ENCODE data around the gene HAP1. TPM values are rescaled to one million over a fixed set of nuclear protein-coding genes. Genes with fewer than 3 reads are reported as not detected.

Gene HAP1
- total RNA-seq, 1 donor from 2014 or later = 1.2 TPM

- intact Hi-C loops (cut with DNase I) = no loop called here
- no peaks in the 10 kb centered on the region for H3K4me1 ChIP-seq
- TF ChIP-seq POLR2AphosphoS5 (IDR thresholded peaks at IDR 0.05; ENCODE audit: insufficient read depth in 1 of 2, low read depth in 1 of 2) (no peak), POLR2A (IDR thresholded peaks at IDR 0.05) (no peak), CTCF (IDR thresholded peaks at IDR 0.05) (no peak)
- H3K27me3 ChIP-seq = no peaks in the 10 kb centered on the region
- H3K27ac ChIP-seq = no peak overlapping the region
- no peaks in the 10 kb centered on the region for H3K9me3 ChIP-seq
- H3K36me3 ChIP-seq = peaks cover 0 to 26% of the 10 kb centered on the region in 2 donors
- DNase-seq (ENCODE audit: extremely low spot score in 2 of 2) = no peak
- no peak overlapping the region for H3K4me3 ChIP-seq
Measured at GRCh38 chr17:41751288-41751687, 16.8 kb upstream of the HAP1 start.

- DNase-seq (ENCODE audit: extremely low spot score in 2 of 2) = no peak
- H3K4me3 ChIP-seq = no peak overlapping the region
- intact Hi-C loops (cut with DNase I) = no loop called here
- no peaks in the 10 kb centered on the region for H3K27me3 ChIP-seq
- no peak overlapping the region for H3K27ac ChIP-seq
- no peaks in the 10 kb centered on the region for H3K4me1 ChIP-seq
- peaks cover 0 to 23% of the 10 kb centered on the region in 2 donors for H3K36me3 ChIP-seq
- no peaks in the 10 kb centered on the region for H3K9me3 ChIP-seq
- TF ChIP-seq POLR2A (IDR thresholded peaks at IDR 0.05) (no peak), CTCF (IDR thresholded peaks at IDR 0.05) (no peak), POLR2AphosphoS5 (IDR thresholded peaks at IDR 0.05; ENCODE audit: insufficient read depth in 1 of 2, low read depth in 1 of 2) (no peak)
Measured at GRCh38 chr17:41750862-41751261, 16.4 kb upstream of the HAP1 start.

- intact Hi-C loops (cut with DNase I) = no loop called here
- Histone ChIP-seq H3K36me3 (peaks cover 0 to 5% of the 10 kb centered on the region in 2 donors), H3K27me3 (no peaks in the 10 kb centered on the region), H3K27ac (no peak overlapping the region), H3K9me3 (no peaks in the 10 kb centered on the region), H3K4me1 (no peaks in the 10 kb centered on the region), H3K4me3 (no peak overlapping the region)
- no peak for TF ChIP-seq POLR2A (IDR thresholded peaks at IDR 0.05)
- no peak for TF ChIP-seq POLR2AphosphoS5 (IDR thresholded peaks at IDR 0.05; ENCODE audit: insufficient read depth in 1 of 2, low read depth in 1 of 2)
- no peak for TF ChIP-seq CTCF (IDR thresholded peaks at IDR 0.05)
- no peak for DNase-seq (ENCODE audit: extremely low spot score in 2 of 2)
Measured at GRCh38 chr17:41748275-41748674, 13.8 kb upstream of the HAP1 start.

GRCh38 chr17:41741709-41742108 lies 7.3 kb upstream of the HAP1 start:
- no peaks in the 10 kb centered on the region for H3K27me3 ChIP-seq
- H3K36me3 ChIP-seq = no peaks in the 10 kb centered on the region
- no peak overlapping the region for H3K27ac ChIP-seq
- peaks cover 6% of the 10 kb centered on the region for H3K4me1 ChIP-seq
- intact Hi-C loops (cut with DNase I) = no loop called here
- no peak overlapping the region for H3K4me3 ChIP-seq
- TF ChIP-seq POLR2AphosphoS5 (IDR thresholded peaks at IDR 0.05; ENCODE audit: insufficient read depth in 1 of 2, low read depth in 1 of 2) = no peak
- no peak for TF ChIP-seq POLR2A (IDR thresholded peaks at IDR 0.05)
- no peak for TF ChIP-seq CTCF (IDR thresholded peaks at IDR 0.05)
- no peak for DNase-seq (ENCODE audit: extremely low spot score in 2 of 2)
- no peaks in the 10 kb centered on the region for H3K9me3 ChIP-seq

- intact Hi-C loops (cut with DNase I) = no loop called here
- no peaks in the 10 kb centered on the region for H3K27me3 ChIP-seq
- TF ChIP-seq POLR2AphosphoS5 (IDR thresholded peaks at IDR 0.05; ENCODE audit: insufficient read depth in 1 of 2, low read depth in 1 of 2) (no peak), POLR2A (IDR thresholded peaks at IDR 0.05) (no peak), CTCF (IDR thresholded peaks at IDR 0.05) (no peak)
- H3K36me3 ChIP-seq = no peaks in the 10 kb centered on the region
- no peaks in the 10 kb centered on the region for H3K9me3 ChIP-seq
- no peak overlapping the region for H3K4me3 ChIP-seq
- DNase-seq (ENCODE audit: extremely low spot score in 2 of 2) = no peak
- peaks cover 6% of the 10 kb centered on the region for H3K4me1 ChIP-seq
- no peak overlapping the region for H3K27ac ChIP-seq
Measured at GRCh38 chr17:41740506-41740905, 6.1 kb upstream of the HAP1 start.
